Stomach (tissue), 4 donors: Measurements from ENCODE around the gene DMRT3.

Source experiments
- CTCF ChIP-seq, 7 experiments: fragments of 450-650 bp in 4 of 7; fragments of 200-600 bp in 3 of 7; sonication (generic) in 3 of 7; IDR thresholded peaks; one replicate each; pipeline ENCODE4 v1.5.1; 2016 to 2019; ENCODE audit warnings: antibody characterized with exemption in 7 of 7, control low read depth in 2 of 7, mild to moderate bottlenecking in 1 of 7
- POLR2A ChIP-seq, 4 donors: fragments of 450-650 bp; IDR thresholded peaks; one replicate each; pipeline ENCODE4 v1.6.1; 2016; ENCODE audit warnings: antibody characterized with exemption in 4 of 4, control low read depth in 2 of 4, mild to moderate bottlenecking in 1 of 4, moderate library complexity in 1 of 4

- no peak for TF ChIP-seq CTCF (IDR thresholded peaks at IDR 0.05)
- no peak for TF ChIP-seq POLR2A (IDR thresholded peaks at IDR 0.05)
These were observed 9.0 kb upstream of the DMRT3 start for GRCh38 chr9:967436-967835.
